ENCODE results near the gene NT5DC1.
A peak's percentile ranks its signal among the peaks of the same experiment; 100 is the strongest.

The NT5DC1 gene

DNA sequence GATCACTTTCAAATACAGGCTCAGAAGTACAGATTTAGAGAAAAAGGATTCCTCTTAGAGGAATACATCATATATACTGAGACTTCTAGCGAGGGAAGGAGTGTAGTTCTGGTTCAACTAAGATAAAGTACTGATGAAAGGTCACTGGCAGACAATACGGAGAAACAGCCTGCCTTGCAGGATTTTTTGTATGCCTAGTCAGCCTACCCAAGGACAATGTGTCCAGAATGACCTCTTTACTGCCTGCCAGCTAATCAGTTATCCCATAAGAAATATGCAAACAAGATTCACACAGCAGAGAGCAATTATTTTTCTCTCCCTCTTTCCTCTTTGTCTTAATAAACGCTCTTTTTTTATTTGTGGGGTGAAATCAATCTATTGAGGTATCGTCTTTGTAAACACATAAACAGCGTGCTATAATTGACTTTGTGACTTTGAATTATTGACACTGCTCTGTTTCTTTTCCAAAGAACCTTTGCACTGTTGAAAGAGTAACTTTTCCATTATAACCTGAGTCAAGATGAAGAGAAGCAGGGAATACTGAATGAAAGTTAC lies 154.7 kb downstream of the NT5DC1 start:
- H3K4me3 ChIP-seq (ENCODE audit: low read depth, low read length) = peak overlapping the region; percentile 83
- H3K4me1 ChIP-seq (ENCODE audit: control insufficient read depth, insufficient read depth, low read length) = peaks cover 38% of the 10 kb centered on the region
- no peaks in the 10 kb centered on the region for H3K9me3 ChIP-seq (ENCODE audit: control insufficient read depth, insufficient read depth, low read length)
- H3K36me3 ChIP-seq (ENCODE audit: control insufficient read depth, insufficient read depth, low read length) = no peaks in the 10 kb centered on the region
- H3K9ac ChIP-seq (ENCODE audit: low read depth, low read length) = no peak overlapping the region
- no peaks in the 10 kb centered on the region for H3K27me3 ChIP-seq (ENCODE audit: control insufficient read depth, insufficient read depth, low read length)
- H3K27ac ChIP-seq (ENCODE audit: low read depth, low read length) = peak overlapping the region; percentile 91

DNA sequence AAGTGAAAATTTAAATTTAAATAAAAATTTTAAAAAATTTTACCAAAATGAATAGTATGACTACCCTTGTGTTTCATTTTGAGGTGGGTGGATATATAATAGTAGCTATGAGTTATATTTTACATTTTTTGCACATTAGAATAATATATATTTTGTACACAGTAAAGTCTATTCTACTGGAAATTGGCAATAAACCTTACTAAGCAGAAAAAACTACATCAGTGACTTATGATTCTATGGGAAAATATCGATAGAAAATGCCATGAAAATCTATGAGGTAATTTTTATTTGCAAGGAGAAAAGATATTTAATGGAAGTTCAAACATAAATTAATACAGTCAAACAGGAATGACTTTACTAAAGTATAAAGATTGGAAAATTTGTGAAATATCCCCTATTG lies 156.0 kb downstream of the NT5DC1 start:
- Histone ChIP-seq H3K9ac (ENCODE audit: low read depth, low read length) (no peak overlapping the region), H3K4me1 (ENCODE audit: control insufficient read depth, insufficient read depth, low read length) (peaks cover 25% of the 10 kb centered on the region), H3K4me3 (ENCODE audit: low read depth, low read length) (no peak overlapping the region), H3K27me3 (ENCODE audit: control insufficient read depth, insufficient read depth, low read length) (no peaks in the 10 kb centered on the region), H3K9me3 (ENCODE audit: control insufficient read depth, insufficient read depth, low read length) (no peaks in the 10 kb centered on the region), H3K36me3 (ENCODE audit: control insufficient read depth, insufficient read depth, low read length) (no peaks in the 10 kb centered on the region), H3K27ac (ENCODE audit: low read depth, low read length) (no peak overlapping the region)

DNA sequence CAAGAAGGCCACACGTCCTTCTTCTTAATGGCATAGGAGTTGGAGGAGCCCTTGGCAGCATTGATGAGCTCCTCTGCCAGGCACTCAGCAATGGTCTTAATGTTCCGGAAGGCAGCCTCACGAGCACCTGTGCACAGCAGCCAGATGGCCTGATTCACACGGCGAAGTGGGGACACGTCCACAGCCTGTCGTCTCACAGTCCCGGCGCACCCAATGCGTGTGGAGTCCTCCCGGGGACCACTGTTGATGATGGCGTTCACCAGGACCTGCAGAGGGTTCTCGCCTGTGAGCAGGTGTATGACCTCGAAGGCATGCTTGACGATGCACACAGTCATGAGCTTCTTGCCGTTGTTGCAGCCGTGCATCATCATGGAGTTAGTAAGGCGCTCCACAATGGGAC lies 157.9 kb downstream of the NT5DC1 start:
- Histone ChIP-seq H3K4me1 (ENCODE audit: control insufficient read depth, insufficient read depth, low read length) (peaks cover 10% of the 10 kb centered on the region; the same call in 1 of the 2 replicates), H3K27ac (ENCODE audit: low read depth, low read length) (no peak overlapping the region), H3K9me3 (ENCODE audit: control insufficient read depth, insufficient read depth, low read length) (no peaks in the 10 kb centered on the region), H3K36me3 (ENCODE audit: control insufficient read depth, insufficient read depth, low read length) (no peaks in the 10 kb centered on the region), H3K27me3 (ENCODE audit: control insufficient read depth, insufficient read depth, low read length) (no peaks in the 10 kb centered on the region), H3K9ac (ENCODE audit: low read depth, low read length) (no peak overlapping the region), H3K4me3 (ENCODE audit: low read depth, low read length) (no peak overlapping the region)

DNA sequence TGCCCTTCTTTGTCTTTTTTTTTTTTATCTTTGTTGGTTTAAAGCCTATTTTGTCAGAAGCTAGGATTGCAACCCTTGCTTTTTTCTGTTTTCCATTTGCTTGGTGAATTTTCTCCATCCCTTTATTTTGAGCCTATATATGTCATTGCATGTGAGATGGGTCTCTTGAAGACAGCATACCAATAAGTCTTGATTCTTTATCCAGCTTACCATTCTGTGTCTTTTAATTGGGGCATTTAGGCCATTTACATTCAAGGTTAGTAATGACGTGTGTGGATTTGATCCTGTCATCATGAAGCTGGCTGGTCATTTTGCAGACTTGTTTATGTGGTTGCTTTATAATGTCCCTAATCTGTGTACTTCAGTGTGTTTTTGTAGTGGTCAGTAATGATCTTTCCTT lies 162.7 kb downstream of the NT5DC1 start:
- H3K27me3 ChIP-seq (ENCODE audit: control insufficient read depth, insufficient read depth, low read length) = no peaks in the 10 kb centered on the region
- no peaks in the 10 kb centered on the region for H3K4me1 ChIP-seq (ENCODE audit: control insufficient read depth, insufficient read depth, low read length)
- H3K27ac ChIP-seq (ENCODE audit: low read depth, low read length) = no peak overlapping the region
- no peak overlapping the region for H3K4me3 ChIP-seq (ENCODE audit: low read depth, low read length)
- H3K36me3 ChIP-seq (ENCODE audit: control insufficient read depth, insufficient read depth, low read length) = no peaks in the 10 kb centered on the region
- H3K9me3 ChIP-seq (ENCODE audit: control insufficient read depth, insufficient read depth, low read length) = no peaks in the 10 kb centered on the region
- H3K9ac ChIP-seq (ENCODE audit: low read depth, low read length) = no peak overlapping the region

DNA sequence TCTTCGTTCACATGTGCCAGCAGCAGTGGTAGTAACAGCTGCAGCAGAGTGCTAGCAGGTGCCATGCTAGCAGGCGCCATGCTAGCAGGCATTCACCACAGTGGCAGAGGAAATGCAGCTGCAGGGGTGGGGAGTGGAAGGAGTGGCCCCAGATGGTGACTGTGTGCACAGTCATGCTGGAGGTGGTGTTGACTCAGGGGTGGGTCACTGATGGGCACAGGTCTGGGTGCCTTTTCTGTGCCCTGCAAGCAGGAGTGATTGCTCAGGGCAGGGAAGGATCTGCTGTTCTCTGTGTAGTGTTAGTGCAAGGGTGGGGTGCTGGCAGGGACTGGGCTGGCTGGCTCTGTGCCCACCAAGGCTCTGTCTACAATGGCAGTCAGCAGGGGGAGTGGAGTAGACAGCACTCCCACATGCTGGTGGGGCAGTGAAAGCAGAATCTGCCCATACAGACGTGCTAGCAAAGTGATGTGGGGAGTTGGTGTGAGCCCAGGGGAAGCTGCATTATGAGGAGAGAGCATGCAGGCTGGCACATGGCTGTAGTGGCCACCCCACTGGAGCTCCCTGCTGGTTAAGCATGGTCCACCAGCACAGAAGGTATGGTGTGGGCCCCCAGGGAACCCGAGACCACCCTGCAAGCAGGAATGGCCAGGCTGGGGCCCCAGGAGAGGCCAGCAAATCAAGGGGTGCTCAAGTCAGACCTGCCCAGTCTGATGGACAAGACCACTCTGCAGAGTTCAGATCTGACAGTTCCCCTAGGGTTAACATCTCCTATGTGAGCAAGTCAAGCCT lies 164.6 kb downstream of the NT5DC1 start:
- no peak overlapping the region for H3K27ac ChIP-seq (ENCODE audit: low read depth, low read length)
- H3K4me3 ChIP-seq (ENCODE audit: low read depth, low read length) = no peak overlapping the region
- H3K9ac ChIP-seq (ENCODE audit: low read depth, low read length) = no peak overlapping the region
- H3K9me3 ChIP-seq (ENCODE audit: control insufficient read depth, insufficient read depth, low read length) = no peaks in the 10 kb centered on the region
- no peaks in the 10 kb centered on the region for H3K36me3 ChIP-seq (ENCODE audit: control insufficient read depth, insufficient read depth, low read length)
- no peaks in the 10 kb centered on the region for H3K27me3 ChIP-seq (ENCODE audit: control insufficient read depth, insufficient read depth, low read length)
- H3K4me1 ChIP-seq (ENCODE audit: control insufficient read depth, insufficient read depth, low read length) = no peaks in the 10 kb centered on the region

DNA sequence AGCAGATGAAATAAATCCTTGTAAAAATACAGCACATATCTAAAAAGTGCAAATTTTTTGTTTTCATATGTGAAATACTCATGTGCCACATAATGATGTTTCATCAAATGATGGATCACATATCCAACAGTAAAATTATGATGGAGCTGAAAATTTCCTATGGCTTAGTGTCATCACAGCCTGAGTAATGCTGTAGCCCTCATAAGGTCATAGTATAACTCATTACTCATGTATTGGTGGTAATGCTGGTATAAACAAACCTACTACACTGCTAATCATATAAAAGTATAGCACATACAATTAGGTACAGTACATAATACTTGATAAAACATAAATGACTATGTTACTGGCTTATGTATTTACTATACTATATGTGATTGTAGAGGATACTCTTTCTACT lies 166.2 kb downstream of the NT5DC1 start:
- no peaks in the 10 kb centered on the region for H3K9me3 ChIP-seq (ENCODE audit: control insufficient read depth, insufficient read depth, low read length)
- H3K27ac ChIP-seq (ENCODE audit: low read depth, low read length) = no peak overlapping the region
- H3K4me3 ChIP-seq (ENCODE audit: low read depth, low read length) = no peak overlapping the region
- peaks cover 14% of the 10 kb centered on the region for H3K4me1 ChIP-seq (ENCODE audit: control insufficient read depth, insufficient read depth, low read length)
- H3K27me3 ChIP-seq (ENCODE audit: control insufficient read depth, insufficient read depth, low read length) = no peaks in the 10 kb centered on the region
- no peak overlapping the region for H3K9ac ChIP-seq (ENCODE audit: low read depth, low read length)
- no peaks in the 10 kb centered on the region for H3K36me3 ChIP-seq (ENCODE audit: control insufficient read depth, insufficient read depth, low read length)

DNA sequence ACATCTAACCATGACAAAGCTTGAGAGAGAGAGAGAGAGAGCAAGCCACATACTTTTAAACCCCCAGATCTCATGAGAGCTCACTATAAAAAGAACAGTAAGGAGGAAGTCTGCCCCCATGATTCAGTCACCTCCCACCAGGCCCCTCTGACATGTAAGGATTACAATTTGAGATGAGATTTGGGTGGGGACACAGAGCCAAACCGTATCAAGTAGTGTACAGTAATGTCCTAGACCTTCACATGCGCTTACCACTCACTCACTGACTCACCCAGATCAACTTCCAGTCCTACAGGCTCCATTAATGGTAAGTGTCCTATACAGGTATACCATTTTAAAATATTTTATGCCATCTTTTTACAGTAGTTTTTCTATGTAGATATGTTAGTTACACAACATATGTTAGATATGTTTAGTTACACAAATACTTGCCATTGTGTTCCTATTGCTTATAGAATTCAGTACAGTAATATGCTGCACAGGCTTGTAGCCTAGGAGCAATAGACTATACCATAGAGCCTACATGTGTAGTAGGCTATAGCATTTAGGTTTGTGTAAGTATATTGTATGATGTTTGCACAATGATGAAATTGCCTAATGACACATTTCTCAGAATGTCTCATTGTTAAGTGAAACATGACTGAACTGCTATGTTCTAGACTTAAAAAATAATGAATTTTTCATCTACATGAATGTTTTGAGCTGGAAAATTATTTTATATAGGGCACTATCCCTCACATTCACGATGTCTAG lies 167.4 kb downstream of the NT5DC1 start:
- Histone ChIP-seq H3K9me3 (ENCODE audit: control insufficient read depth, insufficient read depth, low read length) (no peaks in the 10 kb centered on the region), H3K27me3 (ENCODE audit: control insufficient read depth, insufficient read depth, low read length) (no peaks in the 10 kb centered on the region), H3K27ac (ENCODE audit: low read depth, low read length) (no peak overlapping the region), H3K4me1 (ENCODE audit: control insufficient read depth, insufficient read depth, low read length) (peaks cover 25% of the 10 kb centered on the region), H3K4me3 (ENCODE audit: low read depth, low read length) (no peak overlapping the region), H3K9ac (ENCODE audit: low read depth, low read length) (no peak overlapping the region), H3K36me3 (ENCODE audit: control insufficient read depth, insufficient read depth, low read length) (no peaks in the 10 kb centered on the region)

DNA sequence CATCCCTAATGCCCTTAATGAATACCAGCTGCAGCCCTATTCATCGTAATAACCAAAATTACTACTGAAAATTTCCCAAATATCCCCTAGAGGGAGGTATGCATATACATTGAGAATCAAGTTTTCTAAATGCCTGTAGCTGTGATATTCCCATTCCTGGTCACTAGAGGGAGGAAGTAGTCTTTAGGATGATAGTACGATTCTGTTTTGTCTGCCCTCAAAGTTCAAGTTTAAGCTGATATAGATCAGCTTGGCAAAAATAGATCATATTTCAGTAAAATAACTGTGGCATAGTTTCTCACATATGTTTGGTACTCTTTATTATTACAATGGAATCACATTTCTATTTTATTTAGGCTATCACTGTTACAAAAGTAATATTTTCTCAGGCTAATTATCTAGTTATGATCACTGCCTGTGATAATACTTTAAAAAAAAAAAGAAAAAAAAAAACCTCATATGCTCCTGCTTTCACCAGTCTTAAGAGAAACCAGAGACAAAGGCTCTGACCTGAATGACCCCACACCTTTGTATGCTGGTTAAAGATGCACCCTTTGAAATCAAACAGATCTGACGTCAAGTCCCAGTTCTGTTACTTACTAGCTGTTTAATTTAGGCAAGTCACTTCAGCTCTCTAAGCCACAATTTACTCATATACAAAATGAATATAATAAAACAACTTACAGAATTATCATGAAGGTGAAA lies 168.1 kb downstream of the NT5DC1 start:
- H3K36me3 ChIP-seq (ENCODE audit: control insufficient read depth, insufficient read depth, low read length) = peaks cover 3% of the 10 kb centered on the region
- H3K9ac ChIP-seq (ENCODE audit: low read depth, low read length) = no peak overlapping the region
- H3K27ac ChIP-seq (ENCODE audit: low read depth, low read length) = no peak overlapping the region
- H3K9me3 ChIP-seq (ENCODE audit: control insufficient read depth, insufficient read depth, low read length) = no peaks in the 10 kb centered on the region
- peaks cover 25% of the 10 kb centered on the region for H3K4me1 ChIP-seq (ENCODE audit: control insufficient read depth, insufficient read depth, low read length)
- H3K27me3 ChIP-seq (ENCODE audit: control insufficient read depth, insufficient read depth, low read length) = no peaks in the 10 kb centered on the region
- no peak overlapping the region for H3K4me3 ChIP-seq (ENCODE audit: low read depth, low read length)

DNA sequence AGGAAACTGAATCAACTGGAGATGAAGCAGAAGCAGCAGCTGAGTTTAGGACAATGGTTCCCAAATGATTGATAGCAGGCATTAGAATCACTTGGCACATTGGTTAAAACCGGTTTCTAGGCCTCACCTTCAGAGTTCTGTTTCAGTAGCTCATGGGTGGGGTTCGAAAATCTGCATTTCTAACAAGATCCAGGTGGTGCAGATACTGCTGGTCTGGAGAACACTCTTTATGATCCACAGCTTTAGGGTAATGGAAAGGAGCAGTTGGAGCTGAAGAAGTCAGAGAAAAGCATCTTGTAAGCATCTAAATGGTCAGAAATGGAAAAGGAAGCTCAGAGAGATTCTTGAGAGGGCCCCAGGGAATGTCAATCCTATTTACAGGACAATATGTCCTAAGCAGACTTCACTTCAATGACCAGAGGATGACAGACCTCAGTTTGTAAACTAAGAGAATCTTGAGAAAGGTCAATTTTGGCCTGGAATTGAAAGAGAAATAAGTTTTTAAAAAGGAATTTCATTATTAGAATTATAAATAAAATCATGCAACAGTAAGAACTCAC lies 170.6 kb downstream of the NT5DC1 start:
- Histone ChIP-seq H3K4me3 (ENCODE audit: low read depth, low read length) (peak overlapping the region; percentile 3; the same call in 1 of the 2 replicates), H3K4me1 (ENCODE audit: control insufficient read depth, insufficient read depth, low read length) (peaks cover 29% of the 10 kb centered on the region), H3K36me3 (ENCODE audit: control insufficient read depth, insufficient read depth, low read length) (peaks cover 3% of the 10 kb centered on the region), H3K9ac (ENCODE audit: low read depth, low read length) (no peak overlapping the region), H3K27me3 (ENCODE audit: control insufficient read depth, insufficient read depth, low read length) (no peaks in the 10 kb centered on the region), H3K9me3 (ENCODE audit: control insufficient read depth, insufficient read depth, low read length) (no peaks in the 10 kb centered on the region), H3K27ac (ENCODE audit: low read depth, low read length) (peak overlapping the region; percentile 71)

DNA sequence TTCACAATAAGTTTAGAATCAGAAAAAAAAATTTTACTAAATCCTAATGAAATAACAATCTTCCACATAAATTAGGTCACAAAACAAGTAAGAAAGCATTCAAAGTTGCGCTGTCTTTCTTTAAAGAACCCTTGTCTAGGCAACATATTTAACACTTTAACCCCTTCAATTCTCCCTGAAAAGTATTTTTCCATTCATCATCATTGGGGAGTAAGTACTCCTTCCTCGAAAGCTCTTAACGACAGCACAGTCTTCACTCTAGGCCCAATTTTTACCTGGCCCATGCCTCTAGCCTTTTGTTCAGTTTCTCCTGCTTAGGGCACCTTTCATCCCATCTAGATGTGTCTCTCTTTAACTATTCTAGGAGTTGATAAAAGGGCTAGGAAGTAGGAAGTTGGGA lies 176.5 kb downstream of the NT5DC1 start:
- H3K9ac ChIP-seq (ENCODE audit: low read depth, low read length) = no peak overlapping the region
- peaks cover 14% of the 10 kb centered on the region for H3K36me3 ChIP-seq (ENCODE audit: control insufficient read depth, insufficient read depth, low read length)
- peak overlapping the region; percentile 100 for H3K4me3 ChIP-seq (ENCODE audit: low read depth, low read length)
- peaks cover 39% of the 10 kb centered on the region for H3K4me1 ChIP-seq (ENCODE audit: control insufficient read depth, insufficient read depth, low read length)
- H3K27ac ChIP-seq (ENCODE audit: low read depth, low read length) = no peak overlapping the region
- H3K9me3 ChIP-seq (ENCODE audit: control insufficient read depth, insufficient read depth, low read length) = no peaks in the 10 kb centered on the region
- no peaks in the 10 kb centered on the region for H3K27me3 ChIP-seq (ENCODE audit: control insufficient read depth, insufficient read depth, low read length)

Measured in HUES48 (cell line).